LNCAP (cell line): ENCODE results near the gene GJD4.

Experiments used
- CTCF ChIP-seq: fragments of 450-650 bp; IDR thresholded peaks from 2 replicates; pipeline ENCODE4 v1.5.1; 2017; ENCODE audit warnings: mild to moderate bottlenecking

The GJD4 gene

GRCh38 chr10:35631404-35631803, 26.3 kb downstream of the GJD4 start:
- TF ChIP-seq CTCF: no peak

DNA sequence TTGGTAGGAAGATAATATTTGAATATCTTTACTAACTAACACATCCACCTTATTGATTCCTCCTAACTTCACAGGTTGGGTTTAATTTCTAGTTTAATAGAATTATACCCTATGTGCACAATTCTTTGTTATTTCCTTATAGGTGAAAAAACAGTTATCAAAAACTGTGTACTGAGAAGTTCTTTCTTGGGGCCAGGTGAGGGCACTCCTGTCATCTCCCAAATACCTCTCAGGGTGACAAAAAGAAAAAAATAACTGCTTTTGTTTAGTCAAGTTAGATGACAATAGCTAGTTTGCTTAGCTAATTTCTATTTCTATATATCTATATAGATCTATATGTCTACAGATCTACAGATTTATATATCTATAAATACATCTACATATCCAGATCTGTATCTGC, 26.9 kb downstream of the GJD4 start:
- peak; percentile 54 for TF ChIP-seq CTCF

DNA sequence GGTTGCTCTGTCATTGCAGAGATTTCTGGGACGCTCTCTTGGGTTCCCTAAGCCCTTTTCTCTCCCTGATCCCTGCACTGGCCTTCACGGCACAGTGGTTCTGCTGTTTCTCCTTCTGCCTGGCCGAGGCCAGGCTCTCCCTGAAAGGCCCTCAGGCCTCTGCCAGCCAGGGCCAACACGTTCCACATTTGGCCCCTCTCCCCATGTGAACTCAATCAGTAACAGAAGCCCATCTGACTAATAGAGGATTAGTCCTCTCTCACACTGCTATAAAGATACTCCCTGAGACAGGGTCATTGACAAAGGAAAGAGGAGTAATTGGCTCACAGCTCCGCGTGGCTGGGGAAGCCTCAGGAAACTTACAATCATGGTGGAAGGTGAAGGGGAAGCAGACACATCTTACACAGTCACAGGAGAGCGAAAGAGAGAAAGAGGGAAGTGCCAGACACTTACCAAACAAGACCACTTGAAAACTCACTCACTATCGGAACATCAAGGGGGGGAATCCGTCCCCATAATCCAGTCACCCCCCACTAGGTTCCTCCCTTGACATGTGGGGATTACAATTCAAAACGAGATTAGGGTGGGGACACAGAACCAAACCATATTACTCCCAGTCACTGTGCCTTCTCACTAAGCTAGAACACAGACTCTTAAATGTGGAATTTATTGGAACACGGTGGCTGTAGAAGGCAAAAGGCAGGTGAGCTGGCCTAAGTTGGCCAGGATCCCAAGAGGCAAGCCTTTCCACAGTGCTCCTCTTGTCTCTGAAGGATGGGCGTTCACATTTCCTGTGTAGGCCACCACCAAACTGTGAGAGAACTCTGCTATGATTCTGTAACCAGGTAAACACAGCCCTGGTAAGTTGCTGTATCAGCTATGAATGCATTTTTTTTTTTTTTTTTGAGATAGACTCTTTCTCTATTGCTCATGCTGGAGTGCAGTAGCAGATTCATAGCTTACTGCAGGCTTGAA, 28.2 kb downstream of the GJD4 start:
- no peak for TF ChIP-seq CTCF

- TF ChIP-seq CTCF: peak; percentile 70
These were observed 30.4 kb downstream of the GJD4 start for GRCh38 chr10:35635576-35635975.

DNA sequence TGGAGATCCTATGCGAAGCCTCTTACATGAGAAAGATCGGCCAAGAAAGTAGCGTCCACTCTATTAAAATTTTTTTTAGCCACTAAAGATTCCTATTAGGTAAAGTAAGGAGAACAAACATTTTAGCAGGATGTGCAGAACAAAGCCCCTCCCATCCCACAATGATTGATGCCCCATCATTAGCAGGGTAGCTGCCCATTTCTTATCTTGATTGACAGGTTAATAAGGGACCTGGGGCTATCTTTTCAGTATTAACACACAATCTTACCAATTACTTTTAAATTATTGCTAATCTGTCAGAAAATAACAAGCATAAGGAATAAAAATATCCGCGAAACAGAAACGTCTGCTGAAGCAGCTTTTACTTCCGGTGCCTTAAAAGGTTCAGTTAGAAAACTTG, 31.8 kb downstream of the GJD4 start:
- no peak for TF ChIP-seq CTCF

GRCh38 chr10:35637462-35637861, 32.3 kb downstream of the GJD4 start:
- no peak for TF ChIP-seq CTCF

DNA sequence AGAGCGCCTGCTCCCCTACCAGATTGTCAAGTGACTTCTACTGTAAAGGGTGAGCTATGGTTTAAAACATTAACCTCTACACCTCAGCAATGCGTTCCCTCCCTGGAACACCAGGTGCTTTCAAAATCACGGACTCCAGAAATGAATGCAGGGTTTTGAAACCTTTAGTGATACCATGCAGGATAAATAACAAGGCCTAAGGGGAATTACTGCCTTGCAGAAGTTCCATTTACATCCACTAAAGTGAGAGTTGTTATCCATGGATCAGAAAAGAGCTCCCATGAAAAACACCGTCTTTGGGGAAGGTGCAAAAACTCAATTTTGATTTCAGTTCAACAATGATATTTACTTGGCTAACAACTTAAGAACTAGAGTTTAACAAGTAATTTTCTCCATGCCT, 33.0 kb downstream of the GJD4 start:
- no peak for TF ChIP-seq CTCF
